H1 (cell line): Measurements from ENCODE around the gene COL1A1. TPM values are rescaled to one million over a fixed set of nuclear protein-coding genes. Genes with fewer than 3 reads are reported as not detected.

Experiments used
- ATF3 ChIP-seq: IDR thresholded peaks from 2 replicates; pipeline ENCODE4 v1.6.1; 2011; ENCODE audit warnings: low read depth, mild to moderate bottlenecking, low read length; ENCODE audit not compliant: insufficient read depth
- BCL11A ChIP-seq, 2 experiments: IDR thresholded peaks; one replicate each; pipeline ENCODE4 v1.6.1; 2011; ENCODE audit warnings: low read depth in 2 of 2, low read length in 2 of 2, mild to moderate bottlenecking in 2 of 2
- CTBP2 ChIP-seq: IDR thresholded peaks from 2 replicates; pipeline ENCODE4 v1.7.0; 2011; ENCODE audit warnings: borderline replicate concordance, mild to moderate bottlenecking, moderate library complexity, mixed read lengths, low read length; ENCODE audit not compliant: insufficient read depth, insufficient read length
- KDM4A ChIP-seq: IDR thresholded peaks from one replicate; pipeline ENCODE4 v1.7.1; 2012; ENCODE audit warnings: low read depth, mild to moderate bottlenecking, moderate library complexity, low read length, inconsistent platforms; ENCODE audit not compliant: severe bottlenecking
- RNF2 ChIP-seq: fragments of 200-900, 300-1000 bp; sonication (generic); IDR thresholded peaks from 2 replicates; pipeline ENCODE4 v1.7.1; 2016; ENCODE audit warnings: borderline replicate concordance, low read depth, mild to moderate bottlenecking, antibody characterized with exemption, low read length; ENCODE audit not compliant: poor library complexity, severe bottlenecking; ENCODE audit errors: missing control alignments
- SP2 ChIP-seq: IDR thresholded peaks from 2 replicates; pipeline ENCODE4 v1.6.1; 2012; ENCODE audit warnings: mild to moderate bottlenecking, low read length, inconsistent platforms
- YY1 ChIP-seq: IDR thresholded peaks from 2 replicates; pipeline ENCODE4 v1.6.1; 2011; ENCODE audit warnings: low read depth, mild to moderate bottlenecking, low read length
- polyA plus RNA-seq, 7 experiments: library from polyadenylated mRNA; depleted of rRNA in 3 of 7; stranded (reverse) in 5 of 7; unstranded in 2 of 7; fragments of >200 nt in 5 of 7; fragments of 200-250 nt in 2 of 7; gene quantifications; 1 replicate in 5 of 7; 2 replicates in 1 of 7; 4 replicates in 1 of 7; pipeline versions ENCODE4 v1.2.1 to v1.2.3, GENCODE V29; 2011 to 2013; ENCODE audit warnings: missing spikeins in 2 of 7, mixed read lengths in 2 of 7
- total RNA-seq: library from RNA; stranded (reverse); fragmentation: NEBNext Ultra II Directional; extraction: Animal tissue kit (Norgen Biotek cat#: 25700); gene quantifications from 2 replicates; pipeline ENCODE4 v1.2.1, GENCODE V29; 2021
- TF ChIP-seq, protein P1 (sequence below): fragments of 300-600 bp; sonication (generic); IDR thresholded peaks from 2 replicates; pipeline ENCODE4 v1.7.1; 2012; ENCODE audit warnings: low read length, moderate library complexity, mild to moderate bottlenecking, inconsistent platforms; ENCODE audit not compliant: insufficient replicate concordance

Gene COL1A1
- total and polyA plus RNA-seq, 2 of the 8 experiments (the other 6 are each of a cell fraction or from before 2014, with no cell fraction given) = 14.1 to 80.4 TPM

DNA sequence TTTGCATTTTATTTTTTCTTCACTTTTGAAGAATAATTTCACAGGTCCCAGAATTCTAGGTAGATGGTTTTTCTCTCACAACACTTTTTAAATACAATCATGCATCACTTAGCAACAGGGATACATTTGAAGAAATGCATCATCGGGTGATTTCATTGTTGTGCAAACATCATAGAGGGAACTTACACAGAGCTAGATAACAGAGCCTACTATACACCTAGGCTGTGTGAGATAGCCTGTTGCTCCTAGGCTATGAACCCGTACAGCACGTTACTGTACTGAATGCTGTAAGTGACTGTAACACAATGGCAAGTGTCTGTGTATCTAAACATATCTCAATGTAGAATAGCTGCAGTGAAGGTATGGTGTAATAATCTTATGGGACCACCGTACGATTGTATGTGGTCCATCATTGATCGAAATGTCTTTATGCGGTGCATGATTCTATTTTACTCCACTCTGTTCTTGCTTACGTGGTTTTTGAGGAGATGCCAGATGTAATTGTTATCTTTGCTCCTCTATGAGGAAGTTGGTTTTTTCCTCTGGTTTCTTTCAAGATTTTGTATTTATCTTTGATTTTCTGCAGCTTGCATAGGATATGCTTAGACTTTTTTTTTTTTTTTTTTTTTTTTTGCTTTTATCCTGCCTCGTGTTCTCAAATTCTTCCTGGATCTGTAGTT, 37.3 kb upstream of the COL1A1 start (continued):
- TF ChIP-seq, protein P1, sequence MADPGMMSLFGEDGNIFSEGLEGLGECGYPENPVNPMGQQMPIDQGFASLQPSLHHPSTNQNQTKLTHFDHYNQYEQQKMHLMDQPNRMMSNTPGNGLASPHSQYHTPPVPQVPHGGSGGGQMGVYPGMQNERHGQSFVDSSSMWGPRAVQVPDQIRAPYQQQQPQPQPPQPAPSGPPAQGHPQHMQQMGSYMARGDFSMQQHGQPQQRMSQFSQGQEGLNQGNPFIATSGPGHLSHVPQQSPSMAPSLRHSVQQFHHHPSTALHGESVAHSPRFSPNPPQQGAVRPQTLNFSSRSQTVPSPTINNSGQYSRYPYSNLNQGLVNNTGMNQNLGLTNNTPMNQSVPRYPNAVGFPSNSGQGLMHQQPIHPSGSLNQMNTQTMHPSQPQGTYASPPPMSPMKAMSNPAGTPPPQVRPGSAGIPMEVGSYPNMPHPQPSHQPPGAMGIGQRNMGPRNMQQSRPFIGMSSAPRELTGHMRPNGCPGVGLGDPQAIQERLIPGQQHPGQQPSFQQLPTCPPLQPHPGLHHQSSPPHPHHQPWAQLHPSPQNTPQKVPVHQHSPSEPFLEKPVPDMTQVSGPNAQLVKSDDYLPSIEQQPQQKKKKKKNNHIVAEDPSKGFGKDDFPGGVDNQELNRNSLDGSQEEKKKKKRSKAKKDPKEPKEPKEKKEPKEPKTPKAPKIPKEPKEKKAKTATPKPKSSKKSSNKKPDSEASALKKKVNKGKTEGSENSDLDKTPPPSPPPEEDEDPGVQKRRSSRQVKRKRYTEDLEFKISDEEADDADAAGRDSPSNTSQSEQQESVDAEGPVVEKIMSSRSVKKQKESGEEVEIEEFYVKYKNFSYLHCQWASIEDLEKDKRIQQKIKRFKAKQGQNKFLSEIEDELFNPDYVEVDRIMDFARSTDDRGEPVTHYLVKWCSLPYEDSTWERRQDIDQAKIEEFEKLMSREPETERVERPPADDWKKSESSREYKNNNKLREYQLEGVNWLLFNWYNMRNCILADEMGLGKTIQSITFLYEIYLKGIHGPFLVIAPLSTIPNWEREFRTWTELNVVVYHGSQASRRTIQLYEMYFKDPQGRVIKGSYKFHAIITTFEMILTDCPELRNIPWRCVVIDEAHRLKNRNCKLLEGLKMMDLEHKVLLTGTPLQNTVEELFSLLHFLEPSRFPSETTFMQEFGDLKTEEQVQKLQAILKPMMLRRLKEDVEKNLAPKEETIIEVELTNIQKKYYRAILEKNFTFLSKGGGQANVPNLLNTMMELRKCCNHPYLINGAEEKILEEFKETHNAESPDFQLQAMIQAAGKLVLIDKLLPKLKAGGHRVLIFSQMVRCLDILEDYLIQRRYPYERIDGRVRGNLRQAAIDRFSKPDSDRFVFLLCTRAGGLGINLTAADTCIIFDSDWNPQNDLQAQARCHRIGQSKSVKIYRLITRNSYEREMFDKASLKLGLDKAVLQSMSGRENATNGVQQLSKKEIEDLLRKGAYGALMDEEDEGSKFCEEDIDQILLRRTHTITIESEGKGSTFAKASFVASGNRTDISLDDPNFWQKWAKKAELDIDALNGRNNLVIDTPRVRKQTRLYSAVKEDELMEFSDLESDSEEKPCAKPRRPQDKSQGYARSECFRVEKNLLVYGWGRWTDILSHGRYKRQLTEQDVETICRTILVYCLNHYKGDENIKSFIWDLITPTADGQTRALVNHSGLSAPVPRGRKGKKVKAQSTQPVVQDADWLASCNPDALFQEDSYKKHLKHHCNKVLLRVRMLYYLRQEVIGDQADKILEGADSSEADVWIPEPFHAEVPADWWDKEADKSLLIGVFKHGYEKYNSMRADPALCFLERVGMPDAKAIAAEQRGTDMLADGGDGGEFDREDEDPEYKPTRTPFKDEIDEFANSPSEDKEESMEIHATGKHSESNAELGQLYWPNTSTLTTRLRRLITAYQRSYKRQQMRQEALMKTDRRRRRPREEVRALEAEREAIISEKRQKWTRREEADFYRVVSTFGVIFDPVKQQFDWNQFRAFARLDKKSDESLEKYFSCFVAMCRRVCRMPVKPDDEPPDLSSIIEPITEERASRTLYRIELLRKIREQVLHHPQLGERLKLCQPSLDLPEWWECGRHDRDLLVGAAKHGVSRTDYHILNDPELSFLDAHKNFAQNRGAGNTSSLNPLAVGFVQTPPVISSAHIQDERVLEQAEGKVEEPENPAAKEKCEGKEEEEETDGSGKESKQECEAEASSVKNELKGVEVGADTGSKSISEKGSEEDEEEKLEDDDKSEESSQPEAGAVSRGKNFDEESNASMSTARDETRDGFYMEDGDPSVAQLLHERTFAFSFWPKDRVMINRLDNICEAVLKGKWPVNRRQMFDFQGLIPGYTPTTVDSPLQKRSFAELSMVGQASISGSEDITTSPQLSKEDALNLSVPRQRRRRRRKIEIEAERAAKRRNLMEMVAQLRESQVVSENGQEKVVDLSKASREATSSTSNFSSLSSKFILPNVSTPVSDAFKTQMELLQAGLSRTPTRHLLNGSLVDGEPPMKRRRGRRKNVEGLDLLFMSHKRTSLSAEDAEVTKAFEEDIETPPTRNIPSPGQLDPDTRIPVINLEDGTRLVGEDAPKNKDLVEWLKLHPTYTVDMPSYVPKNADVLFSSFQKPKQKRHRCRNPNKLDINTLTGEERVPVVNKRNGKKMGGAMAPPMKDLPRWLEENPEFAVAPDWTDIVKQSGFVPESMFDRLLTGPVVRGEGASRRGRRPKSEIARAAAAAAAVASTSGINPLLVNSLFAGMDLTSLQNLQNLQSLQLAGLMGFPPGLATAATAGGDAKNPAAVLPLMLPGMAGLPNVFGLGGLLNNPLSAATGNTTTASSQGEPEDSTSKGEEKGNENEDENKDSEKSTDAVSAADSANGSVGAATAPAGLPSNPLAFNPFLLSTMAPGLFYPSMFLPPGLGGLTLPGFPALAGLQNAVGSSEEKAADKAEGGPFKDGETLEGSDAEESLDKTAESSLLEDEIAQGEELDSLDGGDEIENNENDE = no peak
- TF ChIP-seq BCL11A (IDR thresholded peaks at IDR 0.05; ENCODE audit: low read depth in 2 of 2, low read length in 2 of 2) (no peak), ATF3 (no peak), SP2 (no peak), YY1 (no peak), CTBP2 (no peak), KDM4A (no peak), RNF2 (no peak)
